Endometrium (tissue), 2 donors: ENCODE measurements around the gene SLC51B.
"Not testable (repeated sequence)": the region's sequence is repeated elsewhere in the genome, so short reads cannot be mapped to it uniquely, and the experiment has no call there.

Experiments
- FAIRE-seq: peaks from 2 replicates; lab custom pipeline; 2012; peaks lifted over from hg19 to GRCh38; lab: Jason Lieb, UNC
- donor health status: control.
- donor health status: control.

Gene SLC51B

DNA sequence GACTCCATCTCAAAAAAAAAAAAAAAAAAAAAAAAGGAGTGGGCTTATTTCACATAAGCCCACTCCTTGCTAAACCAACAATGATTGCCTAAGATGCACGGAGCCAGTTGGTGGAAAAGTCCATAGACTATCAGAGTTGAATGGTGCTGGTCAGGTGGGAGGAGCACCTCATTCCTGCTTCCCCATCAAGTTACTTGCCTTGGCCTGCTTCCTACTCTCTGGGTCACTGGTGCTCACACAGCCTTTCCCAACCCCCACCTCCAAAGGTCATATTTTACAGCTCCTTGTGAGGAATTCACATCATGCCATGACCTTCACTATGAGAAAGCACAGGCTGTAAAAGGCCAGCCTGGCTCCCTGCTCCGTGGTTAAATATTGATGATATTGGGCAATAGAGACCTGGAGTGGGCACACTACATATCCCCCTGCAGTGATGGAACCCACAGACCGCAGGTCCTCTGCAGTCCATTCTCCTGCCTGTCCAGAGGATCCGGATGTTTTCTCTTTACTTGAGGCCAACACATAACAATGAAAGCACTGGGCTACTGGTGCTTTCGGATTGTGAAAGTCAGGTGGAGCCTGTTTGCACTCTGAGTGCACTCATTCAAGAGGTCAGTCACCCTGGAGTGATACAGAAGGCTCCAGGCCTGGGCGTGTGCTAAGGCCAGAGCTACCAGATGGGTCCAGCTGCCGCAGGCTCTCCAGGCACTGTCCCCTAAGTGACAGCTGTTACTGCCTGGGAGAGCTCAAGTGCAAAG is at the start of gene SLC51B:
TSS of gene SLC51B (plus strand) at position 664 of the 758 bp plus-strand sequence. CDS start 4,618 bp downstream, outside the sequence.
- FAIRE-seq = no peak

DNA sequence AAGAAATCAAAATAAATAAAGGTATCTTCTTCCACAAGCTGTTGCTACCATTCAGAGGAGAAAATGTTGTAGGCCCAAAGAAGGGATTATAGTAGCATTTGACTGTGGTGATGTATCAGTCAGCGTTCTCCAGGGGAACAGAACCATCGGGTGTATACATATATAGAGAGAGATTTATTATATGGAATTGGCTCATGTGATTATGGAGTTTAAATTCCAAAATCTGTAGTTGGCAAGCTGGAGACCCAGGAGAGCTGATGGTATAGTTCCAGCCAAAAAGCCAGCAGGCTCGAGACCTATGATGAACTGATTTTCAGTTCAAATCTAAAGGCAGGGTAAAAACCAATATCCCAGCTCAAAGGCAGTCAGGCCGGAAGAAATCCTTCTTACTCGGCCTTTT is 48.1 kb upstream of the SLC51B start:
- FAIRE-seq = no peak

DNA sequence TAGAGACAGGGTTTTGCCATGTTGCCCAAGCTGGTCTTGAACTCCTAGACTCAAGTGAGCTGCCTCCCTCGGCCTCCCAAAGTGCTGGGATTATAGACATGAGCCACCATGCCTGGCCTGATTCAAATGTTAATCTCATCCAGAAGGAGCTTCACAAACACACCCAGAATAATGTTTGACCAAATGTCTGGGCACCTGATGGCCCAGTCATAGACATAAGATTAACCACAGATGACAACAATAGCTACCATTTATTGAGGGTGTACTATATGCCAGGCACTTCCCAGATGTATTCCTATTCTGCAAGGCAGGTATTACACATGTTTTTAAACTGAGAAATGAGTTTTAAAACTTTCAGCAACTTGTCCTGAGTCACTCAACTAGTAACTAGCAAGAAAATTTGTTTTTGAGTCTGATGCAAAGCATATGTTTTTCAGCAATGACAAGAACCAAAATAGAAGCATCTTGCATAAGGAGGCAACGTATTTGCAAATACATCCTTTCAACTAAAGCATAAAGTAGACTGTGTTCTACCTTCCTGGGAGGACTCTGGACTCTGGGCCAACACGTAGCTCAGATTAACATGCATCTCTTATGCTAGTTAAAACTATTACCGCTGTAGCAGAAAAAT is 47.3 kb upstream of the SLC51B start:
- FAIRE-seq = no peak

DNA sequence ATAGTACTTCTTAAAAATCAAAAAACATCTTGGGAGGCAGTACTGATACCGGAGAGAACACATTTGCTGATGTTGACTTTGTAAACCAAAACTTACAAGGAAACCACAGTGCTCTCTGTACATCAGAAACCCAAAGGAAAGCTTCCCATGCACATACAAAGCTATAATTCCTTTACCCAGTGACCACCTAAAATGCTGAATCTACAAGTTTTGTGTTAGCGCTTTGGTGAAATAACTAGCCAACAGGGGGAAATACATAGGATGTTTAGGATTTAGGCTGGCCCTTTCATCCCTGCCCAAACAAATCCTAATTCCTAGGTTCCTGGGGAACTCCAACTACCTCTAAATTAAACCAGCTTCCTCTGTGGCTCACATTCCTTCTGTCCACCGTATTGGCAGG is 40.2 kb upstream of the SLC51B start:
- no peak for FAIRE-seq

- no peak for FAIRE-seq
Measured at GRCh38 chr15:65006876-65007275, 38.3 kb upstream of the SLC51B start.

DNA sequence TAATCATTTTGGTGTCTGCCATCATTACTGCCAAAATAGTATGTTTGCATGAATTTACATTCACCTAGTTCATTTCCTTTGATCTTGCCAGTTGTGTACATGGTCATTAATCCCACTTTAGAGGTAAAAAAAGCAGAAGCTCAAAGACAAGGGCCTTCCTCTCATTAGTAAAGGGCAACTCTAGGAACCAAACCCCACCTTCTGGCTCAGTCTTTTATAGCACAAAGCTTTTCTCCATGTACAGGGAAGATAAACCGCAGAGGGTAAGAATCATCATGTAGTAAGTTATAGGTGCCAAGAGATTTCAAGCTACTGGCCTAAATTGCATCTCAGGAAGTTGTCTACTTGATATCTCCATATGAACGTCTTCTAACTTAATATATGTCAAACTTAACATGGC is 36.2 kb upstream of the SLC51B start:
- no peak for FAIRE-seq

DNA sequence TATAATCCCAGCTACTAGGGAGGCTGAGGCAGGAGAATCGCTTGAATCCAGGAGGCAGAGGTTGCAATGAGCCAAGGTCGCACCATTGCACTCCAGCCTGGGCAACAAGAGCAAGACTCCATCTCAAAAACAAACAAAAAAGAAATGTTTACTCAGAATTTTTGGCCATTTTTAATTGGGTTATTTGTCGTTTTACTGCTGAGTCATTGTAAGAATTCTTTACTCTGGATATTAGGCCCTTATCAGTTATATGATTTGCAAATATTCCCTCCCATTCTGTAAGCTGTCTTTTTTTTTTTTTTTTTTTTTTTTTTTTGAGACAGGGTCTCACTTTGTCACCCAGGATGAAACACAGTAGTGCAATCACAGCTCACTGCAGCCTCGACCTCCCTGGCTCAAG is 34.0 kb upstream of the SLC51B start:
- FAIRE-seq = not testable (repeated sequence)

DNA sequence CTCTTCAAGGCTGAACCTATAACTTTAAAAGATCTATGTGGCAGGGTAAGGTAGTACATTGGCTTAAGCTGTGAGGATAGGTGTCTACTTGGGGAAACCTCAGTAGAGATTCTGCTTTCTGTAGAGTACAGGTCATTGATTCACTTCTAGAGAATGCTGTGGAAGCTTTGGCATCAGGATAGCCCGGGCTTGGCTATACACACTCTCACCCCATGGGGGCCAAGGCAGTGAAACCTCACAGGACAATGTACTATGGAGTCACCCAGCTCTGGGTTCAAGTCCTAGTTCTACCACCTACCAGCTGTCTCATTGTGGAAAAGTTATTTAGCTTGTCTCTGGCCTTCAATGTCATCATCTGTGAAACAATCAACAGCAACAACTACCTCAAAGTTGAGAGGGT is 24.8 kb upstream of the SLC51B start:
- FAIRE-seq = no peak

- no peak for FAIRE-seq
Measured at GRCh38 chr15:65021488-65021887, 23.7 kb upstream of the SLC51B start.

DNA sequence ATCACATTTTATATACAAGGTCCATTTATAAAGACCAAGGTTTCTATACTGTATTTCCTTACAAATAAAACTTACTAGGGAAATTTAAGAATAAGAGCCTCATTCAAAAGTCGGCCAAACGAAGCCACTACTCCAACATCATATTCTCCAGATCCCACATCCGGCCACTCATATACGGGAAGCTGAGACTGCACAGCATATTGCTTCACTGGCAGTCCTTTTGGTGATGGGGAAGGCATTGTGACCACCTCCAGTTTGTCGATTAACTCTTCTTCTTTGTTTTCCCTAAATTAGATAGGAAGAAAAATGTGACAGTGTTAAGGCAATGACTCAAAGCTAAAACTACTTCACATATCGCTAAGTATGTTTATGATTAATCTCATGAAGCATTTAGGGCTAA is 18.4 kb upstream of the SLC51B start:
- no peak for FAIRE-seq

DNA sequence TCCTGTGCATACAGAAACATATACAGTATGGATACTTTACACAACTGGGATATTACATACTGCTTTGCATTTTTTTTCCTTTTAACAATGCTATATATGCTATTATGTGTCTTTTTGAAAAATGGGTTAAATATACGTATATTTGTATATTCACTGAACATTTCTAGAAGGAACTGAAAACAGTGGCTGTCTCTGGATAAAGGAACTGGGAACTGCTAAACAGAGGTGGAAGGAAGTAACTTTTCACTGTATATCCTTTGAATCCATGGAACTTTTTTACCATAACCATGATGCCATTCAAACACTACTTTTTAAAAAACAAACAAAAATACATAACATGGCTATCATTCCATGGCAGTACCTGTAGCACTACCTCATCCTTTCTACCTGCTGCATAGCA is 17.6 kb upstream of the SLC51B start:
- no peak for FAIRE-seq

DNA sequence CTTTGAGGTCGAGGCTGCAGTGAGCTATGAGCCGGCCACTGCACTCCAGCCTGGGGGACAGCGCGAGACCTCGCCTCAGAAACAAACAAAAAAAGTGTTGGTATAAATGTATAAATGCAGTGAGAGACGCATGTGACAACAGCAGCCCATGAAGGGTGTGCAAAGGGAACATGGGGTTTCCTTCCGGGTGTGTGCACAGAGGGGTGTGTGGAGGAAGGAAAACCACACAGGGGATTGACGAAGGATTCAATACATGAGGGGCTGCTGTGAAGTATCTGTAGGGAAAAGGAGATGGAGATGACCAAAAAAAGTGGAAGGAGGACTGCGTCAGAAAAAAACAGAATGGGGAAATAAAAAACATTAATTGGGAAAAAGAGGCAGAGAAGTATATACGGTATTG is 16.8 kb upstream of the SLC51B start:
- no peak for FAIRE-seq

DNA sequence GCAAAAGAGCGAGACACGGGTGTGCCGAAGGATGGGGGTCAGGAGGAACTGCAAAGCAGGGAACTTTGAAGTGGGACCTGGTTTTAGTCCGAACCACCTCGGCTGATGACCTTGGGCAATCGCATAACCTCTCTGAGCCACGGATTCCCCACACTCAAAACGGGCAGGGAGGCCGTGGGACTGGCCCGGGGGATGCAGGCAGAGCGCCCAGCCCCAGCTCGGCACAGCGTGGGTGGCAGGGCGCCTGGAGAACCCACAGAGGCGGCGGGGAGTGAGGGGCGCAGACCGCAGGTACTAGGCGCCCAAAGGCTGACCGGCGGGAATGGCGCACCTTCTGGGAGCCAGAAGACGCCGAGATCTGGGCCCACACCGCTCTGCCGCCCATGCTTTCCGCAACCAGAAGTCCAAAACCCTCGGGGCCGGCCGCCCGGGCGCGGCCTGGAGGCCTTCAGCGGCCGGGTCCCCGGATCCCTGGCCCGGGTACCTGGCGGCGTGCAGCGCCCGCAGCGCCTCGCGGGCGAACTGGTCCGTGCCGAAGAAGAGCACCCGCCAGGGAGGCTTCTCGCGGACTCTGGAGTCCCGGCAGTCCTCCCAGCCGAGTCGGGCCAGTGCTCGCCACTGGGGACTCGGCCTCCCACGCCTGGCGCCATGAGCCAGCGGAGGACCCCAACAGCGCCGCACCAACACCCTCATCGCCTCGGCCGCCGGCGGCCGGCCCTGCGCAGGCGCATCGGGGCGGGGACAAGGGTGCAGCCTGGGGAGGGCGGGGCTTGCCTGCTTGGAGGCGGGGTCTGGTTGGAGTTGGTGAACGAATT is 16.1 kb upstream of the SLC51B start, which contains the start of gene MTFMT:
TSS of gene MTFMT (minus strand) at position 719 of the 815 bp plus-strand sequence. CDS start at position 693, 26 bp downstream.
- FAIRE-seq = no peak

- FAIRE-seq = no peak
Measured at GRCh38 chr15:65029736-65030208, 15.4 kb upstream of the SLC51B start.

- no peak for FAIRE-seq
Measured at GRCh38 chr15:65032801-65033537, 12.2 kb upstream of the SLC51B start.

- FAIRE-seq = no peak
Measured at GRCh38 chr15:65033659-65034269, 11.4 kb upstream of the SLC51B start.

DNA sequence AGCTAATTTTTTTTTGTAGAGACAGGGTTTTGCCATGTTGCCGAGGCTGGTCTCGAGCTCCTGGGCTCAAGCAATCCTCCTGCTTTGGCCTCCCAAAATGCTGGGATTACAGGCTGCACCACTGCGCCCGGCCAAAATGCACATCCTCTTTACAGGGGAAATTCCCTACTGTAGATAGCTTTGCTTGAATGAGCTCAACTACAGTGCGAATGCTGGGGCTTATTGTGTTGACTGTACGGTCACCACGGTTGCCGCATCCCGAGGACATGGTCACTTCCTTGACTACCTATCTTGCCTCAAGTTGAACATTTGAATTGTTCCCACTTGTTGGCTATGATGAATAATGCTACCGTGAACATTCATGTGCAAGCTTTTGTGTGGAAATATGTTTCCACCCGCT is 10.5 kb upstream of the SLC51B start:
- FAIRE-seq = no peak

DNA sequence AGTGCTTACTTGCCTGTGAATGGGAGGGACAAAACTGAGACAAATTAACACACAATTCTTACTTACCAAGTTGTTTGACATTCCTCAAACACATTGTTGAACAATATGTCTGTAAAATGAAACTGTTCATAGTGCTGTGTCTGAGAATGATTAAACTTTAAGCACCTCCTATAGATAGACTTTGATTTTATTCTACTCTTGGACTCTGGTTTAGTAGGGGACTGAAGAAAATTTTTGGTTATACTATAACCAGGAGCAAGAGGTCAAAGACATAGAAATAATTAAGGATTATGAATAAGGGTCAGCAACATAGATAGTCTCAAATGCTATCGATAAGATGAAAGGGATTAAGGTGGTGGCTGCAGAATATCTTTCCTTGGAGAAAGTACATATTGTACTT is 7.9 kb upstream of the SLC51B start:
- no peak for FAIRE-seq

- no peak for FAIRE-seq
Measured at GRCh38 chr15:65038428-65038827, 6.8 kb upstream of the SLC51B start.

GRCh38 chr15:65038836-65039235 is 6.4 kb upstream of the SLC51B start:
- FAIRE-seq = no peak

DNA sequence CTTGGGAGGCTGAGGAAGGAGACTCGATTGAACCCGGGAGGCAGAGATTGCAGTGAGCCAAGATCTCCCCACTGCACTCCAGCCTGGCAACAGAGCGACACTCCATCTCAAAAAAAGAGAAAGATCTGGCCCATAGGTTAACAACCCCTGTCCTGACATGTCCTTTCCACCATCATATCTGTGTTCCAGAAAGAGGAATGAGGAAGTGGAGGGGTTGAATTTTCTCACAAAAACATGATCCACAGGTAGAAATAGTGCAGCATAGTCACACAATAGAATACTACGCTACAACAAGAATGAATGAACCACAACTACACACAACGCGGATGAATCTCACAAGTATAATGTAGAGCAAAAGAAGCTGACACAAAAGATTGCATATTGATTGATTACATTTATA is 4.7 kb upstream of the SLC51B start:
- no peak for FAIRE-seq

- no peak for FAIRE-seq
Measured at GRCh38 chr15:65041787-65042186, 3.4 kb upstream of the SLC51B start.
